HCT116 (cell line): ENCODE data around the gene ADIRF. TPM values are rescaled to one million over a fixed set of nuclear protein-coding genes. Genes with fewer than 3 reads are reported as not detected.
"Not testable (repeated sequence)": the region's sequence is repeated elsewhere in the genome, so short reads cannot be mapped to it uniquely, and the experiment has no call there.

Experiments used
- ATAC-seq: fragments of 200-7000 bp; cut with Tn5 transposase; 2 replicates; pipeline ENCODE4 v1.9.1; 2020; ENCODE audit warnings: mild to moderate bottlenecking, moderate library complexity
- BruUV-seq: library from RNA; stranded (reverse); fragments of 400-500 nt; replicated peaks from 2 replicates; lab custom pipeline; 2021; lab: Mats Ljungman, UMichigan
- CTCF ChIA-PET: fragments of 300-600 bp; sonication (Branson Sonifier 250); formaldehyde crosslinking; loops from one replicate; lab custom pipeline; 2021; ENCODE audit warnings: antibody characterized with exemption; lab: Charles Lee
- POLR2A ChIA-PET: fragments of 300-600, 350-600 bp; sonication (Branson Sonifier 250); formaldehyde crosslinking; loops from one replicate; lab custom pipeline; 2021; ENCODE audit warnings: antibody characterized with exemption; lab: Charles Lee
- RAD21 ChIA-PET, 2 experiments: fragments of 300-600 bp; sonication (Branson Sonifier 250); formaldehyde crosslinking; loops; one replicate each; lab custom pipeline; 2023; ENCODE audit warnings: low total read pairs in 2 of 2; ENCODE audit not compliant: uncharacterized antibody in 2 of 2, unreplicated experiment in 2 of 2, low non-redundant PET in 1 of 2; lab: Charles Lee
- DNase-seq: peaks from one replicate; pipeline ENCODE4 v3.0.0-alpha.2; 2010; ENCODE audit warnings: low read depth, low spot score
- H2AFZ ChIP-seq: fragments of 200-600 bp; shearing (Covaris generic), sonication (generic); 2 replicates; pipeline ENCODE4 v1.6.1; 2017; ENCODE audit warnings: low read depth, mixed run types, mixed read lengths, antibody characterized with exemption, low read length; ENCODE audit not compliant: poor library complexity, severe bottlenecking
- H3K27ac ChIP-seq: 2 replicates; pipeline ENCODE4 v1.5.1; 2012; ENCODE audit warnings: low read depth, low read length
- H3K27me3 ChIP-seq: fragments of 200-600 bp; sonication (generic); 2 replicates; pipeline ENCODE4 v1.6.1; 2016; ENCODE audit warnings: mixed run types, low read length, mixed read lengths; ENCODE audit not compliant: insufficient read depth
- H3K36me3 ChIP-seq, 2 experiments: fragments of 200-500 bp in 1 of 2; fragments of 200-600 bp in 1 of 2; sonication (Bioruptor generic) in 1 of 2; sonication (generic) in 1 of 2; 2 replicates each; pipeline versions ENCODE4 v1.5.1 to v1.6.1; 2014 to 2016; ENCODE audit warnings: low read length in 2 of 2, inconsistent platforms in 1 of 2, mixed read lengths in 1 of 2, mixed run types in 1 of 2; ENCODE audit not compliant: insufficient read depth in 2 of 2, control insufficient read depth in 1 of 2
- H3K4me1 ChIP-seq, 2 experiments: fragments of 200-600 bp in 1 of 2; sonication (generic) in 1 of 2; 2 replicates each; pipeline versions ENCODE4 v1.5.1 to v1.6.1; 2012 to 2017; ENCODE audit warnings: low read length in 2 of 2, inconsistent platforms in 1 of 2, mild to moderate bottlenecking in 1 of 2, mixed read lengths in 1 of 2, mixed run types in 1 of 2, moderate library complexity in 1 of 2; ENCODE audit not compliant: insufficient read depth in 2 of 2, control insufficient read depth in 1 of 2
- H3K4me2 ChIP-seq: fragments of 200-600 bp; sonication (generic); 2 replicates; pipeline ENCODE4 v1.6.1; 2017; ENCODE audit warnings: mixed run types, low read length, mixed read lengths
- H3K4me3 ChIP-seq, 2 experiments: fragments of 200-600 bp in 1 of 2; sonication (generic) in 1 of 2; replicated peaks in 1 of 2; 2 replicates each; pipeline ENCODE4 v1.5.1; 2011 to 2016; ENCODE audit warnings: low read length in 2 of 2, control low read depth in 1 of 2, low read depth in 1 of 2, mild to moderate bottlenecking in 1 of 2, mixed read lengths in 1 of 2, mixed run types in 1 of 2
- H3K79me2 ChIP-seq: fragments of 200-600 bp; sonication (generic); 2 replicates; pipeline ENCODE4 v1.6.1; 2017; ENCODE audit warnings: mild to moderate bottlenecking, mixed run types, low read length, moderate library complexity, mixed read lengths; ENCODE audit not compliant: insufficient read depth
- H3K9ac ChIP-seq: fragments of 200-600 bp; sonication (generic); 2 replicates; pipeline ENCODE4 v1.6.1; 2016; ENCODE audit warnings: low read length, mixed read lengths
- H3K9me2 ChIP-seq: fragments of 200-600 bp; sonication (generic), shearing (Covaris generic); 2 replicates; pipeline ENCODE4 v1.6.1; 2017; ENCODE audit warnings: mixed run types, mild to moderate bottlenecking, moderate library complexity; ENCODE audit not compliant: insufficient read depth
- H3K9me3 ChIP-seq, 2 experiments: fragments of 200-500 bp in 1 of 2; fragments of 200-600 bp in 1 of 2; sonication (Bioruptor generic) in 1 of 2; sonication (generic) in 1 of 2; 2 replicates each; pipeline ENCODE4 v1.6.1; 2014 to 2017; ENCODE audit warnings: low read length in 2 of 2, mixed read lengths in 2 of 2, inconsistent platforms in 1 of 2, low read depth in 1 of 2, mild to moderate bottlenecking in 1 of 2, mixed run types in 1 of 2, moderate library complexity in 1 of 2; ENCODE audit not compliant: control insufficient read depth in 1 of 2, insufficient read depth in 1 of 2
- H4K20me1 ChIP-seq: fragments of 200-600 bp; sonication (generic), shearing (Covaris generic); 2 replicates; pipeline ENCODE4 v1.6.1; 2017; ENCODE audit warnings: mixed run types, mild to moderate bottlenecking, moderate library complexity; ENCODE audit not compliant: insufficient read depth
- YY1 ChIP-seq: IDR thresholded peaks from 2 replicates; pipeline ENCODE4 v1.6.1; 2011; ENCODE audit warnings: low read length, low read depth, moderate library complexity, mild to moderate bottlenecking; ENCODE audit not compliant: insufficient replicate concordance; ENCODE audit errors: extremely low read depth
- intact Hi-C: fragments of 100-400 bp; cut with micrococcal nuclease; formaldehyde crosslinking; loops from 2 replicates; pipeline ENCODE4 v1.10.0; 2022
- total RNA-seq: library from RNA; stranded (reverse); gene quantifications from one replicate; pipeline ENCODE4 v1.2.1, GENCODE V29; 2021; ENCODE audit not compliant: unreplicated experiment

Gene ADIRF
- total RNA-seq, 1 experiment from 2014 or later: 448 TPM

- TF ChIP-seq YY1: no peak
These were observed 32.2 kb downstream of the ADIRF start (continued) for GRCh38 chr10:87000491-87000890.

- H3K36me3 ChIP-seq, H3K4me2 ChIP-seq, H3K4me3 ChIP-seq, H3K9ac ChIP-seq, DNase-seq, H3K27ac ChIP-seq, BruUV-seq, POLR2A ChIA-PET, H3K9me3 ChIP-seq, H3K4me1 ChIP-seq, H3K9me2 ChIP-seq, H4K20me1 ChIP-seq, intact Hi-C loops, RAD21 ChIA-PET, H3K79me2 ChIP-seq, CTCF ChIA-PET, H2AFZ ChIP-seq, H3K27me3 ChIP-seq, ATAC-seq: not testable (repeated sequence)
These were observed 38.8 kb downstream of the ADIRF start for GRCh38 chr10:87007124-87007523.

DNA sequence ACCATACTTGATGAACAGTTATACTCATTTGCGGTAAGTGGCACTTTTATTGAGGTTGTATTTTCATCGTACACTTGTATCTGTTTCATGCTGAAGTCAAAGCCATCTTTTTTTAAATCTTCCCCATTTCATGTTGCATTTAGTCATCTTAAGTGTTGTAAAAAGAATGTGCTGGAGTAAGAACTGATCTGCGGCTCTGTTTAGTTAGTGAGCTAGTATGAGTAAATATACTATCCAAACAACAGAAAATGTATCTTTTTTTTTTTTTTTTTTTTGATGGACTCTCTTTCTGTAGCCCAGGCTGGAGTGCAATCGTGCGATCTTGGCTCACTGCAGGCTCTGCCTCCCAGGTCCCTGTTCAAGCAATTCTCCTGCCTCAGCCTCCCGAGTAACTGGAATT lies 39.4 kb downstream of the ADIRF start:
- CTCF ChIA-PET, H3K9me3 ChIP-seq, H3K4me2 ChIP-seq, H3K4me1 ChIP-seq, H3K79me2 ChIP-seq, intact Hi-C loops, H3K4me3 ChIP-seq, H3K36me3 ChIP-seq, RAD21 ChIA-PET, DNase-seq, H3K27me3 ChIP-seq, H3K9ac ChIP-seq, BruUV-seq, H4K20me1 ChIP-seq, ATAC-seq, H2AFZ ChIP-seq, H3K27ac ChIP-seq, POLR2A ChIA-PET, H3K9me2 ChIP-seq: not testable (repeated sequence)

DNA sequence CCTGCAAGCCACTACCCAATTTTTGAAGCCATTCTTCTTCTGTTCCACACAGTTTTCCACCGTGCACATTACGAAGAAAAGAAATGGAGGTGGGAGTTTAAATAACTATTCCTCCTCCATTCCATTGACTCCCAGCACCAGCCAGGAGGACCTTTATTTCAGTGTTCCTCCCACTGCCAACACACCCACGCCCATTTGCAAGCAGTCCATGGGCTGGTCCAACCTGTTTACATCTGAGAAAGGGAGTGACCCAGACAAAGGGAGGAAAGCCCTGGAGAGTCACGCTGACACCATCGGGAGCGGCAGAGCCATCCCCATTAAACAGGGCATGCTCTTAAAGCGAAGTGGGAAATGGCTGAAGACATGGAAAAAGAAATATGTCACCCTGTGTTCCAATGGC lies 40.0 kb downstream of the ADIRF start:
- H3K4me2 ChIP-seq, H3K4me1 ChIP-seq, DNase-seq, H3K4me3 ChIP-seq, H3K9me3 ChIP-seq, CTCF ChIA-PET, H3K27me3 ChIP-seq, H4K20me1 ChIP-seq, POLR2A ChIA-PET, H3K27ac ChIP-seq, ATAC-seq, H3K9me2 ChIP-seq, H3K36me3 ChIP-seq, H2AFZ ChIP-seq, intact Hi-C loops, BruUV-seq, RAD21 ChIA-PET, H3K9ac ChIP-seq, H3K79me2 ChIP-seq: not testable (repeated sequence)

- ATAC-seq, BruUV-seq: not testable (repeated sequence)
These were observed 40.9 kb downstream of the ADIRF start for GRCh38 chr10:87009134-87009696.

More at GRCh38 chr10:87009134-87009696, 40.9 kb downstream of the ADIRF start:
- RAD21 ChIA-PET, H3K4me1 ChIP-seq, POLR2A ChIA-PET, H2AFZ ChIP-seq, intact Hi-C loops, H3K4me3 ChIP-seq, H3K79me2 ChIP-seq, H3K9me3 ChIP-seq, H3K27me3 ChIP-seq, H3K4me2 ChIP-seq, H4K20me1 ChIP-seq, H3K36me3 ChIP-seq, H3K9me2 ChIP-seq, DNase-seq, H3K9ac ChIP-seq, H3K27ac ChIP-seq, CTCF ChIA-PET: not testable (repeated sequence)
